Fibroblast of villous mesenchyme (primary cell): ENCODE results near the gene TMEM178A. TPM values are rescaled to one million over a fixed set of nuclear protein-coding genes. Genes with fewer than 3 reads are reported as not detected.

Experiments used
- DNase-seq: peaks from one replicate; pipeline ENCODE4 v3.0.0-alpha.2; 2010; ENCODE audit warnings: low read depth
- H3K4me3 ChIP-seq: 2 replicates; pipeline ENCODE4 v1.5.1; 2011; ENCODE audit warnings: low read depth, mild to moderate bottlenecking, low read length
- total RNA-seq: library from RNA; depleted of rRNA; stranded (reverse); fragments of >200 nt; gene quantifications from 2 replicates; pipeline ENCODE4 v1.2.3, GENCODE V29; 2012
- TF ChIP-seq, protein P1 (sequence below): IDR thresholded peaks from 2 replicates; pipeline ENCODE4 v1.5.1; 2012; ENCODE audit warnings: low read depth, mild to moderate bottlenecking, low read length; ENCODE audit not compliant: insufficient read depth

TMEM178A gene
- total RNA-seq, 1 donor, result 0.43 TPM

DNA sequence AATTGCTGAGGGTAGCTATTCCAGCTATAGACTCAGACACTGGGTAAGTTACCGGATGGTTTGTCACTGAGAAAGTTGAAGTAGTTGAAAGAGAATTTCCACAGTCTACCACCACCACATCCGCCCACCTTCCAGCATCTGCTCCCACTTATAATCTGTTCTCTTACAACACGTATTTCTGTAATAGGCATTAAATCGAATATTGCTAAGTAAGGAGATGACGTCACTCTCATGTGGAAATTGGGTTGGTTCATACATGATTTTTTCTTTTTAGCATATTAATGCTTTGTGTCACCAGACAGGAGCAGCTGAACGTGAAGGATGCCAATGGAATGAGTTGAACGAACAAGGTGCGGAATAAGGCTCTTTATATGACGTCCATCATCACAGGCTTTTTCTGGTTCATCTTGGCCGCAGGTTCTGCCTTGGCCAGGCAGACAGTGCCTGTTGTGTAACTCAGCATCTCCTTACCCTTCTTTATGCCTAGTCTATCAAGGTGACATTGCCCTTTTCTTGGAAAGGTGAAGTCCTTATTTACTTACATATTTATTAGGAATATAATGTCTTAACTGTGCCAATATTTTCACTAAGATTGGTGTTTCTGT is 67.5 kb downstream of the TMEM178A start:
- no peak overlapping the region for H3K4me3 ChIP-seq
- TF ChIP-seq, protein P1, sequence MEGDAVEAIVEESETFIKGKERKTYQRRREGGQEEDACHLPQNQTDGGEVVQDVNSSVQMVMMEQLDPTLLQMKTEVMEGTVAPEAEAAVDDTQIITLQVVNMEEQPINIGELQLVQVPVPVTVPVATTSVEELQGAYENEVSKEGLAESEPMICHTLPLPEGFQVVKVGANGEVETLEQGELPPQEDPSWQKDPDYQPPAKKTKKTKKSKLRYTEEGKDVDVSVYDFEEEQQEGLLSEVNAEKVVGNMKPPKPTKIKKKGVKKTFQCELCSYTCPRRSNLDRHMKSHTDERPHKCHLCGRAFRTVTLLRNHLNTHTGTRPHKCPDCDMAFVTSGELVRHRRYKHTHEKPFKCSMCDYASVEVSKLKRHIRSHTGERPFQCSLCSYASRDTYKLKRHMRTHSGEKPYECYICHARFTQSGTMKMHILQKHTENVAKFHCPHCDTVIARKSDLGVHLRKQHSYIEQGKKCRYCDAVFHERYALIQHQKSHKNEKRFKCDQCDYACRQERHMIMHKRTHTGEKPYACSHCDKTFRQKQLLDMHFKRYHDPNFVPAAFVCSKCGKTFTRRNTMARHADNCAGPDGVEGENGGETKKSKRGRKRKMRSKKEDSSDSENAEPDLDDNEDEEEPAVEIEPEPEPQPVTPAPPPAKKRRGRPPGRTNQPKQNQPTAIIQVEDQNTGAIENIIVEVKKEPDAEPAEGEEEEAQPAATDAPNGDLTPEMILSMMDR, result no peak
- no peak for DNase-seq

DNA sequence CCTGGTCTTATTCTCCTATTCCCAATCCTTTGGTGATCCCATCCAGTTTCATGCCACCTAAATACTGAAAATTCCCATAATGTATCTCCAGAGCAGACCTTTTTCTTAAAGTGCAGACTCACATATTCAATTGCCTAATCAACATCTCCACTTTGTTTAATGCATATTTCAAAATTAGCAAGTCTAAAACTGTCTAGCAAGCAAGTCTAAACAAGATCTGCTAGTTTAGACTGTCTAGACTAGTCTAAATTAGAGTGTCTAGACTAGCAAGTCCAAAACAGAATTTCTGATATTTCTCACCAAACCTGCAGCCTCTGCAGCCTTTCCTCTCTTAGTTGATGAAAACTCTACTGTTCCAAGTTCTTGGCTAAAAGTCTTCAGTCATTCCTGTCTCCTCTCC is 68.7 kb downstream of the TMEM178A start:
- no peak for DNase-seq
- H3K4me3 ChIP-seq, result no peak overlapping the region
- TF ChIP-seq, protein P1, result no peak

DNA sequence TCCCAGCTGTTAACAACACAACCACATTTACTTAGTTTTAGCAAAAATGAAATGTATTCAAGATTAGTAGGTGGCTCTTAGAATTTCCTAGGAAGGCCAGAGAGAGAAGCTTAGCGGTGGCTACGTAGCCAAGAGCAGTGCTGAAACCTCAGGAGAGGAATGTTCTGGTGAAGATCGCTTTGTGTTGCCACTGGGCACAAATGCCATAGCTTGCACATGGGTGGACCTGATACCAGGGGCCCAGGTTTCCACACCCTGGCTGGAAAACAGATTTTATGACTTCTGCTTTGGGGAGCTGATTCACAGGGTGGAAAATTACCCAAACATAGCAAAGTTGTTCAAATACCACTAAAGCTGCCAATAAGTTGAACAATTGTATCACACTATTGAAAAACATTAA is 69.9 kb downstream of the TMEM178A start:
- no peak for DNase-seq
- no peak overlapping the region for H3K4me3 ChIP-seq
- TF ChIP-seq, protein P1, result no peak

DNA sequence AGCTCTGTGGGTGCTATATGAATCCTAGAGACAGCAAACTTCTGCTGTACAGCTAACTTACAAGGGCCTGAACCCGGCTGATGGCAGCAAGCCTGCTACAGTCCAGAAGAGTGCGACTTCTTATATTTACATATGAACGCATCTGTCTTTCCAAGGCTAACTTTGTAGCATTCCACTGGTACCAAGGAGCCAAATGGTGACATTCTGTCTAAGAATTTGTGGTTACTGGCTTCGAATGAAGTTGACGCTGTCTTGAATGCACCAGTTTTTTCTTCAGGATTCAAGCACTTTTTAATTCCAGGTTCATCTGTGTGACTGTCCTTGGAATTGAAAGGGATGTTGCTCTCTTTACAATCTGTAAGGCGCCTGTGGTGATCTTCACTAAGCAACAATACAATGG is 70.9 kb downstream of the TMEM178A start:
- TF ChIP-seq, protein P1, result no peak
- H3K4me3 ChIP-seq, result no peak overlapping the region
- DNase-seq, result no peak

DNA sequence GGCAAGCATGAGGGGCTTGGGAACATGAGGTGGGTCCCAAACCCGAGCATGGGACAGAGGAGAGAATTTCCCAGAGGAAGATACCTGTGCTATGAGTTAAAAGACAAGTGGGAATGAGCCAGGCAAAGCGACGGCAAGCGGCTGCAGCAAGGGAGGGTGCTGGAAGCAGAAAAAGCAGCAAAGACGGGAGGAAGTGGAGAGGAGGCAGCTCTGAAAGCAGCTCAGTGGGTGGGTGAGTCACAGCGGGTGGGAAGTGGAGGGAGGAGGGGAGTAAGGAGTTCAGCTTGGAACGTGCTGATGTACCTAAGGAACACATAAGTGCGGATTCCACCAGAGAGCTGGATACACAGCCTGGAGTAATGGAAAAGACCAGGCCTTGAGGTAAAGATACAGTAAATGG is 71.9 kb downstream of the TMEM178A start:
- TF ChIP-seq, protein P1, result no peak
- H3K4me3 ChIP-seq, result no peak overlapping the region
- peak; percentile 62 for DNase-seq

DNA sequence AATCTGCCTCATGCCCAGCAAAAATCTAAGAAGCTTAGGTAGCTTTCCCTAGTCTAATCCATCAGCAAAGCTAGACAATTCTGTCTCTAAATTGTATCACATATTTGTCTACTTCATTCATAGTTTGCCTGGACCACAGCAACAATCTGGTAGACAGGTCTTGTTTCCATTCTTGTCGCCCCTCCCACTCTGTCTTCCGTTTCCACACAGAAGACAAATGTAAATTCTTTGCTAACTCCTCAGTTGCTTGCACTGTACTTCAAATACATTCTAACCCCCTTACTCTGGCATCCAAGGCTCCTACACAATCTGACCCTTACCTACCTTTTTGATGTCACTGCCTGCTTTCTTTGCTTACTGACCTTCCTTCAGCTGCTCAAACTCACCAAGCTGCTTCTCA is 73.2 kb downstream of the TMEM178A start:
- no peak for DNase-seq
- no peak overlapping the region for H3K4me3 ChIP-seq
- TF ChIP-seq, protein P1, result no peak

DNA sequence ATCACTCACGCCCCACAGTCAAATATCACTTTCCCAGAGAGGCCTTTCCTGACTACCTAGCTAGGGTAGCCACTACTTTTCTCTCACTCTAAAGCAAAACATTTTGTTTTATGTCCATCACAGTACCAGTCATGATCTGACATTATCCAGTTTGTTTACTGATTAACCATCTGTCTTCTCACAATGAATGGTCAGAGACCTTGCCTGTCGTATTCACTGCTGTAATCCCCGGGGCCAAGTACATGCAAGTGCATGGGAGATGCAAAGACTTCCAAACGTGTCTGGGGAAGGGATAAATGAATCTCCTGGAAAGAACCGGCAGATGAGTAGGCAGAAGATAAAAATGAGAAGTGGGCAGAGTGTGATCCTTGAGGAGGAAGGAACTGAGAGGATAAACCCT is 73.7 kb downstream of the TMEM178A start:
- H3K4me3 ChIP-seq, result no peak overlapping the region
- TF ChIP-seq, protein P1, result no peak
- no peak for DNase-seq
